Stimulated activated CD8-positive, alpha-beta memory T cell treated with anti-CD3 and anti-CD28 coated beads, Interleukin-4, amount 100 ng/mL, for 4 hours (primary cell): ENCODE results near the gene SENP5.
"Not testable (repeated sequence)": the region's sequence is repeated elsewhere in the genome, so short reads cannot be mapped to it uniquely, and the experiment has no call there.

Experiments
- DNase-seq, 2 donors: peaks; one replicate each; pipeline ENCODE4 v3.0.0-alpha.2; 2020; ENCODE audit warnings: low read depth in 2 of 2, low spot score in 1 of 2

The SENP5 gene

GRCh38 chr3:196941729-196942225 lies 74.1 kb downstream of the SENP5 start:
- DNase-seq: peak; percentile 43 to 49

- DNase-seq: peak; percentile 99 to 100
These were observed 74.7 kb downstream of the SENP5 start, which contains the start of gene NCBP2 for GRCh38 chr3:196942226-196942914. Gene NCBP2 (minus strand): TSS chr3:196942528. CDS start chr3:196942503, 25 bp downstream.

- no peak for DNase-seq
These were observed 75.2 kb downstream of the SENP5 start for GRCh38 chr3:196942915-196943277.

- not testable (repeated sequence) for DNase-seq
These were observed 76.5 kb downstream of the SENP5 start for GRCh38 chr3:196944037-196944790.

GRCh38 chr3:196947136-196947859 lies 79.6 kb downstream of the SENP5 start:
- no peak for DNase-seq

- DNase-seq: no peak
These were observed 80.2 kb downstream of the SENP5 start for GRCh38 chr3:196947860-196948441.

- DNase-seq: no peak
These were observed 80.9 kb downstream of the SENP5 start for GRCh38 chr3:196948442-196949284.

GRCh38 chr3:196949285-196949619 lies 81.5 kb downstream of the SENP5 start:
- DNase-seq: no peak

GRCh38 chr3:196949750-196950149 lies 82.0 kb downstream of the SENP5 start:
- DNase-seq: no peak

GRCh38 chr3:196951371-196951770 lies 83.7 kb downstream of the SENP5 start:
- DNase-seq: no peak

- DNase-seq: no peak
These were observed 87.1 kb downstream of the SENP5 start for GRCh38 chr3:196954832-196955231.

- no peak for DNase-seq
These were observed 94.6 kb downstream of the SENP5 start for GRCh38 chr3:196962108-196962929.

- no peak for DNase-seq
These were observed 95.4 kb downstream of the SENP5 start for GRCh38 chr3:196962930-196963630.

GRCh38 chr3:196963631-196963953 lies 95.9 kb downstream of the SENP5 start:
- DNase-seq: no peak

GRCh38 chr3:196965112-196965803 lies 97.5 kb downstream of the SENP5 start:
- no peak for DNase-seq

GRCh38 chr3:196965804-196966173 lies 98.1 kb downstream of the SENP5 start:
- DNase-seq: no peak

- no peak for DNase-seq
These were observed 99.0 kb downstream of the SENP5 start for GRCh38 chr3:196966526-196967401.
